Testis (tissue), 3 donors: ENCODE measurements around the gene KCNQ5. TPM values are rescaled to one million over a fixed set of nuclear protein-coding genes. Genes with fewer than 3 reads are reported as not detected.

ENCODE experiments used
- DNase-seq: peaks from one replicate; pipeline ENCODE4 v3.0.0-alpha.2; 2019
- H3K27ac ChIP-seq, 2 donors: fragments of 200-600 bp; sonication (generic); one replicate each; pipeline ENCODE4 v1.5.1; 2019
- H3K27me3 ChIP-seq: fragments of 200-600 bp; sonication (generic); one replicate; pipeline ENCODE4 v1.5.1; 2019
- H3K36me3 ChIP-seq: fragments of 200-600 bp; sonication (generic); one replicate; pipeline ENCODE4 v1.5.1; 2017; ENCODE audit warnings: low read depth; ENCODE audit errors: missing control alignments
- H3K4me1 ChIP-seq: fragments of 200-600 bp; sonication (generic); one replicate; pipeline ENCODE4 v1.5.1; 2019
- H3K4me3 ChIP-seq, 2 donors: fragments of 200-600 bp; sonication (generic); one replicate each; pipeline ENCODE4 v1.5.1; 2017 to 2019
- H3K9me3 ChIP-seq: fragments of 200-600 bp; sonication (generic); one replicate; pipeline ENCODE4 v1.5.1; 2017
- POLR2A ChIP-seq: fragments of 450-650 bp; IDR thresholded peaks from one replicate; pipeline ENCODE4 v1.6.1; 2017; ENCODE audit warnings: antibody characterized with exemption, mild to moderate bottlenecking, moderate library complexity
- WGBS, 2 donors: methylation state at CpG; one replicate each; pipeline ENCODE4 v1.1.5; 2018; 5-methylcytosine and 5-hydroxymethylcytosine counted together
- intact Hi-C: fragments of 100-400 bp; cut with DNase I; formaldehyde crosslinking; loops from one replicate; pipeline ENCODE4 v1.15.1; 2023; ENCODE audit warnings: low total_unique reads
- polyA plus RNA-seq: library from polyadenylated mRNA; stranded (reverse); fragments of 350-450 nt; fragmentation: Illumina TruSeq; extraction: RNeasy Lipid Tissue Mini Kit (QIAGEN cat#74804); gene quantifications from one replicate; pipeline ENCODE4 v1.2.3, GENCODE V29; 2014; ENCODE audit warnings: low read depth, low replicate concordance; ENCODE audit not compliant: insufficient read depth
- total RNA-seq, 2 donors: library from RNA; depleted of rRNA; stranded (reverse); fragments of >200 nt; gene quantifications; one replicate each; pipeline ENCODE4 v1.2.3, GENCODE V29; 2016
- TF ChIP-seq, protein P1 (sequence below), 3 experiments: fragments of 450-650 bp in 2 of 3; fragments of 200-600 bp in 1 of 3; sonication (generic) in 1 of 3; IDR thresholded peaks; one replicate each; pipeline ENCODE4 v1.5.1; 2016 to 2019; ENCODE audit warnings: antibody characterized with exemption in 3 of 3, mild to moderate bottlenecking in 2 of 3, moderate library complexity in 1 of 3

Gene KCNQ5
- total and polyA plus RNA-seq, 3 donors from 2014 or later, result 0.43 to 1.1 (median 0.73) TPM

DNA sequence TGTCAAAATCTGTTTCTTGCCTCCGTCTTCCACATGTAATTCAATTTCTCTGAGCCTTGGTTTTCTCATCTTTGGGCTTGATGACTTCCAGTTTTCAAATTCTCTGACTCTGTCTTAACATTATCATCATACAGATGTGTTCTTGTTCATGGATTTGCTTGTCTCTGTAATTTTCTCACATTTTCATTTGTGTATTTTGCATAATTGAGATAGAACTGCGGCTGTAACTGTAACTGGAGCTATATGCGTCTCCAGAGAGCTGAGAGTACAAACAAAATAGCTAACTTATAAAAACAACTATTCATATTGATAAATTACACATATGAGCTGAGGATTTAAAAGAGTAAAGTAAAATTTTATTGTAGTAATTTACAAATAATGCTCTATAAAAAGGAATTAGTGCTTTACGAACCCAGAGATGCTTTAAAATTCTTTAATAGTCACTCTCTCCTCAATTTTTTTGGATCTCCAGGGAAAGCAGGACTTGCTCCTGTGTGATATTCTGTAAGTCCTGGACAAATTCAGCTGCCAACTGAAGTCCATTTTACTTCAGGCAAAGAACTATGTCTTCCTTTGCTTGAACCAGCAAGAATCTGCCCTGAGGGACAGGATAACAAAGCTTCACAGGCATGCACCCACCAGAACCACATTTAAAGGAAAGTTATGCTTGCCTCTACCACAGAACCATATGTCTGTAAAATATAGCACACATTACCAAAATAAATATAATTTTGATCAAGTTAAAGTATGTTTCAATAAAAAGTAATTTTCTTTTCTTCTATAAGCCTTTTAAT lies 315.1 kb downstream of the KCNQ5 start:
- no peaks in the 10 kb centered on the region for H3K36me3 ChIP-seq
- intact Hi-C loops, result no loop called here
- DNase-seq, result no peak
- TF ChIP-seq, protein P1, sequence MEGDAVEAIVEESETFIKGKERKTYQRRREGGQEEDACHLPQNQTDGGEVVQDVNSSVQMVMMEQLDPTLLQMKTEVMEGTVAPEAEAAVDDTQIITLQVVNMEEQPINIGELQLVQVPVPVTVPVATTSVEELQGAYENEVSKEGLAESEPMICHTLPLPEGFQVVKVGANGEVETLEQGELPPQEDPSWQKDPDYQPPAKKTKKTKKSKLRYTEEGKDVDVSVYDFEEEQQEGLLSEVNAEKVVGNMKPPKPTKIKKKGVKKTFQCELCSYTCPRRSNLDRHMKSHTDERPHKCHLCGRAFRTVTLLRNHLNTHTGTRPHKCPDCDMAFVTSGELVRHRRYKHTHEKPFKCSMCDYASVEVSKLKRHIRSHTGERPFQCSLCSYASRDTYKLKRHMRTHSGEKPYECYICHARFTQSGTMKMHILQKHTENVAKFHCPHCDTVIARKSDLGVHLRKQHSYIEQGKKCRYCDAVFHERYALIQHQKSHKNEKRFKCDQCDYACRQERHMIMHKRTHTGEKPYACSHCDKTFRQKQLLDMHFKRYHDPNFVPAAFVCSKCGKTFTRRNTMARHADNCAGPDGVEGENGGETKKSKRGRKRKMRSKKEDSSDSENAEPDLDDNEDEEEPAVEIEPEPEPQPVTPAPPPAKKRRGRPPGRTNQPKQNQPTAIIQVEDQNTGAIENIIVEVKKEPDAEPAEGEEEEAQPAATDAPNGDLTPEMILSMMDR (IDR thresholded peaks at IDR 0.05), result no peak
- TF ChIP-seq POLR2A, result no peak
- H3K27me3 ChIP-seq, result no peaks in the 10 kb centered on the region
- no peaks in the 10 kb centered on the region for H3K9me3 ChIP-seq
- no peaks in the 10 kb centered on the region for H3K4me1 ChIP-seq
- no peak overlapping the region for H3K4me3 ChIP-seq
- no peak overlapping the region for H3K27ac ChIP-seq
- WGBS, 2 donors, result 81 to 92% methylated on average over 4 of the region's 4 CpGs

DNA sequence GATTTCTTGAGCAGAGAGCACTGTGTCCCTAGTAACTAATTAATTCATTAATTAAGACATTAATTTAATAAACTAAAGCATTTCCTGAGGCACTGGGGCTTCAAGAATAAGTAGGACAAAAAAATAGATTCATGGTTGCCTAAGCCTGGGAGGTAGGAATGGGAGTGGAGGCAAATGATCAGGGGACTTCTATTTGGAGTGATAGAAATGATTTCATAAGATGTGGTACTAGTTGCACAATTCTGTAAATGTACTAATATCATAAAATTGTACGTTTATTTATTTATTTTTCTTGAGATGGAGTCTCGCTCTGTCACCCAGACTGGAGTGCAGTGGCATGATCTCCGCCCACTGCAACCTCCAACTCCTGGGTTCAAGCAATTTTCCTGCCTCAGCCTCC lies 316.2 kb downstream of the KCNQ5 start:
- H3K4me1 ChIP-seq, result no peaks in the 10 kb centered on the region
- H3K36me3 ChIP-seq, result no peaks in the 10 kb centered on the region
- no peaks in the 10 kb centered on the region for H3K9me3 ChIP-seq
- no peak overlapping the region for H3K27ac ChIP-seq
- no peaks in the 10 kb centered on the region for H3K27me3 ChIP-seq
- H3K4me3 ChIP-seq, result no peak overlapping the region
- intact Hi-C loops, result no loop called here
- no peak for DNase-seq
- no peak for TF ChIP-seq POLR2A
- TF ChIP-seq, protein P1 (IDR thresholded peaks at IDR 0.05), result no peak
- 78 to 82% methylated on average over 3 of the region's 3 CpGs for WGBS, 2 donors

DNA sequence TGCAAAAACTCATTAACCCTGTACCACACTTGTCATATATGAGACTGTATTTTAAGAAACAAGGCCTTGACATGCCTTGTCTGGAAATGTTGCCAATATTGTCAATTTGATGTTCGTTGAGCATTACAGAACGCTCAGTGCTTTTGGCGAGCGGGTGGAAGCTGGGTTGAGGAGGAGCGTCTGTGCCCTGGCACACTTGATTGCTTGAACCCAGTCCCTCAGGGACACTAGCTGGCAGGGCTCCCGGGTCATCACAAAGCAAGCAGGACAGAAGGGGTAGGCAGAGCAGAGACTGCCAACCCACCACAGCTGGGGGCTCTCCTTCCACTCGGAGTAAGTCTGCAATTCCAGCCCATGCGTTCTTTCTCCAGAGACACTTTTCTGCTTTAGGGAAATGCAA lies 317.1 kb downstream of the KCNQ5 start:
- WGBS, 2 donors, result 74 to 77% methylated on average over 7 to 8 of the region's 8 CpGs
- no peak for TF ChIP-seq POLR2A
- TF ChIP-seq, protein P1 (IDR thresholded peaks at IDR 0.05), result no peak
- H3K36me3 ChIP-seq, result no peaks in the 10 kb centered on the region
- H3K27ac ChIP-seq, result no peak overlapping the region
- H3K4me3 ChIP-seq, result no peak overlapping the region
- intact Hi-C loops, result no loop called here
- no peaks in the 10 kb centered on the region for H3K4me1 ChIP-seq
- no peak for DNase-seq
- no peaks in the 10 kb centered on the region for H3K27me3 ChIP-seq
- H3K9me3 ChIP-seq, result no peaks in the 10 kb centered on the region

DNA sequence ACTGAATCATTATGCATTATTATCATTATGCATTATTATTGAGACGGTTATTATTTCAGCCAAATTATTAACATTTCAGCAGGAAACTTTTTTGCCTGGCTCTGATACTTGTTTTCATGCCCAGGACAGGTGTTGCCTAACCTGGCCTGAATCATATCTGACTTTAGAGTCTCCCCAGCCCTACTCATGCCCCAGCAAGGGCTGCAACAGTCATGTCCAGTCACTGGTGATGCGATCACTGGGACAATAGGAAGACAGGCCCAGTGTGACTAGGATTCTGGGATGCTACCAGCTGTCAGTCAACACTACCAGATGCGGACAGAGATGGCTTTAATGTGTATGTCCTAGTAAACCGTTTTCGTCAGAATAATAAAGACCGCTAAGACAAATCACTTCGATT lies 318.4 kb downstream of the KCNQ5 start:
- H3K36me3 ChIP-seq, result no peaks in the 10 kb centered on the region
- no peaks in the 10 kb centered on the region for H3K27me3 ChIP-seq
- 88 to 92% methylated on average over 7 of the region's 7 CpGs for WGBS, 2 donors
- H3K27ac ChIP-seq, result no peak overlapping the region
- no peak for DNase-seq
- intact Hi-C loops, result no loop called here
- no peaks in the 10 kb centered on the region for H3K4me1 ChIP-seq
- H3K9me3 ChIP-seq, result no peaks in the 10 kb centered on the region
- TF ChIP-seq POLR2A, result no peak
- TF ChIP-seq, protein P1 (IDR thresholded peaks at IDR 0.05), result no peak
- no peak overlapping the region for H3K4me3 ChIP-seq

DNA sequence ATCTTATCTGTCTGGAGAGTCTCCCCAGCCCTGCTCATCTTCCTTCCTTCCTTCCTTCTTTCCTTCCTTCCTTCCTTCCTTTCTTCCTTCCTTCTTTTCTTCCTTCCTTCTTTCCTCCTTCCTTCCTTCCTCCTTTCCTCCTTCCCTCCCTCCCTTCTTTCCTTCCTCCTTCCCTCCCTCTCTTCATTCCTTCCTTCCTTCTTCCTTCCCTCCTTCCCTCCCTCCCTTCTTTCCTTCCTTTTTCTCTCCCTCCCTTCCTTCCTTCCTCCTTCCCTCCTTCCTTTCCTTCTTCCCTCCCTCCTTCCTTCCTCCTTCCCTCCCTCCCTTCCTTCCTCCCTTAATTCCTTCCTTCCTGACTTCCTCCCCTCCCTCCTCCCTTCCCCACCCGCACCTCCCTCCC lies 319.4 kb downstream of the KCNQ5 start:
- Histone ChIP-seq H3K36me3 (no peaks in the 10 kb centered on the region), H3K4me1 (no peaks in the 10 kb centered on the region), H3K9me3 (no peaks in the 10 kb centered on the region), H3K4me3 (no peak overlapping the region), H3K27me3 (no peaks in the 10 kb centered on the region), H3K27ac (no peak overlapping the region)
- 89 to 100% methylated on average over 1 of the region's 1 CpG for WGBS, 2 donors
- intact Hi-C loops, result no loop called here
- no peak for DNase-seq
- TF ChIP-seq POLR2A, result no peak
- TF ChIP-seq, protein P1 (IDR thresholded peaks at IDR 0.05), result no peak
